Endothelial cell of umbilical vein (primary cell): ENCODE measurements around the gene EPS8L2. TPM values are rescaled to one million over a fixed set of nuclear protein-coding genes. Genes with fewer than 3 reads are reported as not detected.

Experiments used
- BruUV-seq: library from RNA; stranded (reverse); fragments of 400-500 nt; replicated peaks from 2 replicates; lab custom pipeline; 2021; lab: Mats Ljungman, UMichigan
- CTCF ChIA-PET: fragments of 300-600, 350-600 bp; sonication (Branson Sonifier 250); formaldehyde crosslinking; loops from one replicate; lab custom pipeline; 2021; ENCODE audit warnings: antibody characterized with exemption, inconsistent platforms; lab: Charles Lee
- POLR2A ChIA-PET: fragments of 300-600, 350-600 bp; sonication (Branson Sonifier 250); formaldehyde crosslinking; loops from one replicate; lab custom pipeline; 2021; ENCODE audit warnings: antibody characterized with exemption, inconsistent platforms; lab: Charles Lee
- DNase-seq: peaks from one replicate; pipeline ENCODE4 v3.0.0-alpha.2; 2011; ENCODE audit warnings: low read depth, low spot score
- FAIRE-seq: peaks from 2 replicates; lab custom pipeline; 2011; peaks lifted over from hg19 to GRCh38; lab: Jason Lieb, UNC
- H2AFZ ChIP-seq: 2 replicates; pipeline ENCODE4 v1.6.0; 2012; ENCODE audit warnings: low read depth, low read length, control low read depth, inconsistent platforms
- H3K27ac ChIP-seq: 2 replicates; pipeline ENCODE4 v1.5.1; 2011; ENCODE audit warnings: low read depth, mild to moderate bottlenecking, control low read depth, low read length, moderate library complexity; ENCODE audit not compliant: insufficient read depth
- H3K27me3 ChIP-seq, 2 experiments: 2 replicates each; pipeline versions ENCODE4 v1.6.0 to v1.6.1; 2011; ENCODE audit warnings: low read length in 2 of 2, mixed read lengths in 1 of 2; ENCODE audit not compliant: control insufficient read depth in 2 of 2, insufficient read depth in 2 of 2
- H3K36me3 ChIP-seq, 2 experiments: 2 replicates in 1 of 2; 3 replicates in 1 of 2; pipeline ENCODE4 v1.5.1; 2011; ENCODE audit warnings: low read length in 2 of 2, mild to moderate bottlenecking in 1 of 2, moderate library complexity in 1 of 2; ENCODE audit not compliant: control insufficient read depth in 2 of 2, insufficient read depth in 2 of 2; ENCODE audit errors: extremely low read depth in 1 of 2
- H3K4me1 ChIP-seq: 3 replicates; pipeline ENCODE4 v1.5.1; 2011; ENCODE audit warnings: mild to moderate bottlenecking, low read length; ENCODE audit not compliant: control insufficient read depth, insufficient read depth; ENCODE audit errors: extremely low read depth
- H3K4me2 ChIP-seq: 2 replicates; pipeline ENCODE4 v1.6.1; 2011; ENCODE audit warnings: low read length, control low read depth, mixed read lengths; ENCODE audit not compliant: insufficient read depth
- H3K4me3 ChIP-seq, 3 experiments: fragments of 200-600 bp in 1 of 3; sonication (generic), shearing (Covaris generic) in 1 of 3; replicated peaks in 1 of 3; 2 replicates each; pipeline ENCODE4 v1.5.1; 2011 to 2016; ENCODE audit warnings: control low read depth in 3 of 3, low read length in 3 of 3, mild to moderate bottlenecking in 2 of 3, inconsistent platforms in 1 of 3, low read depth in 1 of 3, moderate library complexity in 1 of 3; ENCODE audit not compliant: insufficient read depth in 1 of 3
- H3K79me2 ChIP-seq: 2 replicates; pipeline ENCODE4 v1.6.0; 2012; ENCODE audit warnings: low read length, inconsistent platforms; ENCODE audit not compliant: control insufficient read depth, insufficient read depth
- H3K9ac ChIP-seq: replicated peaks from 2 replicates; pipeline ENCODE3; 2011; ENCODE audit warnings: low read length, control low read depth; ENCODE audit not compliant: insufficient read depth; ENCODE audit errors: extremely low read depth
- H3K9me1 ChIP-seq: replicated peaks from 3 replicates; pipeline ENCODE4 v1.6.0; 2011; ENCODE audit warnings: mild to moderate bottlenecking, low read length; ENCODE audit not compliant: control insufficient read depth, insufficient read depth; ENCODE audit errors: extremely low read depth
- H3K9me3 ChIP-seq: replicated peaks from 2 replicates; pipeline ENCODE4 v1.5.1; 2012; ENCODE audit warnings: low read length, inconsistent platforms; ENCODE audit not compliant: control insufficient read depth, insufficient read depth
- H4K20me1 ChIP-seq: replicated peaks from 2 replicates; pipeline ENCODE3; 2011; ENCODE audit warnings: mild to moderate bottlenecking, low read length; ENCODE audit not compliant: control insufficient read depth, insufficient read depth; ENCODE audit errors: extremely low read depth
- EZH2 ChIP-seq: IDR thresholded peaks from 2 replicates; pipeline ENCODE4 v1.6.1; 2012; ENCODE audit warnings: borderline replicate concordance, low read depth, mild to moderate bottlenecking, moderate library complexity, low read length, inconsistent platforms; ENCODE audit not compliant: severe bottlenecking
- FOS ChIP-seq: IDR thresholded peaks from 2 replicates; pipeline ENCODE4 v1.6.1; 2011; ENCODE audit warnings: mild to moderate bottlenecking, low read length, moderate library complexity, borderline replicate concordance; ENCODE audit not compliant: insufficient read depth
- GATA2 ChIP-seq: IDR thresholded peaks from 2 replicates; pipeline ENCODE4 v1.7.0; 2011; ENCODE audit warnings: low read depth, mild to moderate bottlenecking, moderate library complexity, mixed read lengths, low read length; ENCODE audit not compliant: insufficient read length, insufficient read depth
- JUN ChIP-seq: IDR thresholded peaks from 2 replicates; pipeline ENCODE4 v1.6.1; 2011; ENCODE audit warnings: borderline replicate concordance, low read depth; ENCODE audit not compliant: insufficient read length, insufficient read depth
- MAX ChIP-seq: IDR thresholded peaks from 2 replicates; pipeline ENCODE4 v1.6.1; 2011; ENCODE audit not compliant: insufficient read depth, insufficient read length
- MYC ChIP-seq: IDR thresholded peaks from one replicate; pipeline ENCODE4 v1.6.1; 2011; ENCODE audit warnings: mild to moderate bottlenecking, low read depth, low read length
- POLR2A ChIP-seq: IDR thresholded peaks from 2 replicates; pipeline ENCODE4 v1.6.1; 2012; ENCODE audit warnings: low read depth, mild to moderate bottlenecking, control low read depth, low read length
- POLR2AphosphoS5 ChIP-seq: IDR thresholded peaks from 2 replicates; pipeline ENCODE4 v1.6.1; 2012; ENCODE audit warnings: low read depth, mild to moderate bottlenecking, control low read depth, low read length, moderate library complexity; ENCODE audit not compliant: insufficient read depth
- dilution Hi-C: fragments of 300-500 bp; cut with MboI; formaldehyde crosslinking; loops from one replicate; pipeline ENCODE4 v1.15.0; 2019; ENCODE audit warnings: low sequenced_read_pairs; ENCODE audit not compliant: extremely low pct_ligation_motif_present
- intact Hi-C: fragments of 100-400 bp; cut with micrococcal nuclease; formaldehyde crosslinking; loops from one replicate; pipeline ENCODE4 v1.10.0; 2022
- polyA plus RNA-seq, 4 experiments: library from polyadenylated mRNA; depleted of rRNA in 3 of 4; stranded (reverse) in 3 of 4; unstranded in 1 of 4; fragments of >200 nt; gene quantifications; 2 replicates each; pipeline versions ENCODE4 v1.2.1 to v1.2.3, GENCODE V29; 2011 to 2012; ENCODE audit warnings: missing spikeins in 1 of 4
- total RNA-seq: library from RNA; stranded (reverse); gene quantifications from 2 replicates; pipeline ENCODE4 v1.2.3, GENCODE V29; 2021
- TF ChIP-seq, protein P1 (sequence below), 2 donors: IDR thresholded peaks; 1 replicate in 1 of 2; 2 replicates in 1 of 2; pipeline ENCODE4 v1.5.1; 2011; ENCODE audit warnings: low read length in 2 of 2, mild to moderate bottlenecking in 2 of 2, moderate library complexity in 2 of 2, control low read depth in 1 of 2, inconsistent platforms in 1 of 2, low read depth in 1 of 2; ENCODE audit not compliant: insufficient read depth in 1 of 2; ENCODE audit errors: extremely low read depth in 1 of 2

Gene EPS8L2
- total and polyA plus RNA-seq, 2 donors (not counting 3 experiments of a cell fraction or from before 2014, with no cell fraction given): 5.2 to 12.5 TPM

DNA sequence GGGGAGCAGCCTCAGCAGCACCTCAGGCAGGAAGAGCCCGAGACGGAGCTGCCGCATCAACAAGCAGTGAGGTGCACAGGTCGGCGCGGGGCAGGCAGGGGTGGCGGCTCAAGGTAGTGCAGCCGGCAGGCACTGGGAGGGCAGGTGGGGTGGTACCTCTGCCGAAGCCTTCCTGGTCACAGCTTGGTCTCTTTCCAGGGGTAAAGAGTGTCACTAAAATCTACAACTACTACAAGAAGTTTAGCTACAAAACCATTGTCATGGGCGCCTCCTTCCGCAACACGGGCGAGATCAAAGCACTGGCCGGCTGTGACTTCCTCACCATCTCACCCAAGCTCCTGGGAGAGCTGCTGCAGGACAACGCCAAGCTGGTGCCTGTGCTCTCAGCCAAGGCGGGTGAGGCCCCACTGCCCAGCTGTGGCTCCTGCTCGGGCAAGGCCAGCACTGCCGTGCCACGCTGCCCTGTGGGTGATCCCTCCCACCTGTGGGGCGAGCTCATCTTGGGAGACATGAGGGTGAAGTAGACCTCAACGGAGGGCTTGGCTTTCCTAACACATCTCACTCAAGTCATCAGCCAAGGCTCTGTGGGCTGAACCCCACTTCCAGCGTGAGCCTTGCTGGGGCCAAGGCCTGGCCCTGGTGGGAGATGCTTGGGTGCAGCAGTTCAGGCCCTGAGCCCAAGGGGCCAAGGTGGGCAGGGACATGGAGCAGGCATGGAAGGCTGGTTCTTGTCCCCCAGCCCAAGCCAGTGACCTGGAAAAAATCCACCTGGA is 57.7 kb downstream of the EPS8L2 start:
- no peaks in the 10 kb centered on the region for H4K20me1 ChIP-seq
- H3K4me2 ChIP-seq: no peak overlapping the region
- ChIA-PET CTCF (interaction anchor here (1.1 kb wide), 1 partner anchor 15 kb away, joined by 4 read pairs; no protein-coding TSS in a partner anchor), POLR2A (no interaction called here)
- no peak overlapping the region for H3K4me3 ChIP-seq
- FAIRE-seq (no peak), DNase-seq (no peak)
- no peak for TF ChIP-seq JUN
- TF ChIP-seq MAX: no peak
- TF ChIP-seq POLR2AphosphoS5: no peak
- TF ChIP-seq FOS: no peak
- TF ChIP-seq, protein P1, sequence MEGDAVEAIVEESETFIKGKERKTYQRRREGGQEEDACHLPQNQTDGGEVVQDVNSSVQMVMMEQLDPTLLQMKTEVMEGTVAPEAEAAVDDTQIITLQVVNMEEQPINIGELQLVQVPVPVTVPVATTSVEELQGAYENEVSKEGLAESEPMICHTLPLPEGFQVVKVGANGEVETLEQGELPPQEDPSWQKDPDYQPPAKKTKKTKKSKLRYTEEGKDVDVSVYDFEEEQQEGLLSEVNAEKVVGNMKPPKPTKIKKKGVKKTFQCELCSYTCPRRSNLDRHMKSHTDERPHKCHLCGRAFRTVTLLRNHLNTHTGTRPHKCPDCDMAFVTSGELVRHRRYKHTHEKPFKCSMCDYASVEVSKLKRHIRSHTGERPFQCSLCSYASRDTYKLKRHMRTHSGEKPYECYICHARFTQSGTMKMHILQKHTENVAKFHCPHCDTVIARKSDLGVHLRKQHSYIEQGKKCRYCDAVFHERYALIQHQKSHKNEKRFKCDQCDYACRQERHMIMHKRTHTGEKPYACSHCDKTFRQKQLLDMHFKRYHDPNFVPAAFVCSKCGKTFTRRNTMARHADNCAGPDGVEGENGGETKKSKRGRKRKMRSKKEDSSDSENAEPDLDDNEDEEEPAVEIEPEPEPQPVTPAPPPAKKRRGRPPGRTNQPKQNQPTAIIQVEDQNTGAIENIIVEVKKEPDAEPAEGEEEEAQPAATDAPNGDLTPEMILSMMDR (IDR thresholded peaks at IDR 0.05; ENCODE audit: extremely low read depth in 1 of 2, insufficient read depth in 1 of 2, low read depth in 1 of 2, low read length in 2 of 2): no peak
- TF ChIP-seq EZH2: no peak
- no peak for TF ChIP-seq MYC
- TF ChIP-seq POLR2A: no peak
- TF ChIP-seq GATA2: no peak
- no peak overlapping the region for H3K27ac ChIP-seq
- no peaks in the 10 kb centered on the region for H3K9me3 ChIP-seq
- no peak overlapping the region for H3K9ac ChIP-seq
- no peaks in the 10 kb centered on the region for H3K9me1 ChIP-seq
- no peak overlapping the region for H2AFZ ChIP-seq
- no TSS peak for BruUV-seq
- intact Hi-C loops: no loop called here
- H3K4me1 ChIP-seq: no peaks in the 10 kb centered on the region
- dilution Hi-C loops: no loop called here
- peaks cover 13 to 32% of the 10 kb centered on the region in 2 experiments for H3K36me3 ChIP-seq
- no peaks in the 10 kb centered on the region for H3K79me2 ChIP-seq
- H3K27me3 ChIP-seq: no peaks in the 10 kb centered on the region
